BE2C (cell line): Measurements from ENCODE around the gene TNP1.

ENCODE experiments used
- DNase-seq: peaks from one replicate; pipeline ENCODE4 v3.0.0-alpha.2; 2020
- H3K27me3 ChIP-seq: fragments of 250-450 bp; sonication (Bioruptor Pico); 2 replicates; pipeline ENCODE4 v1.5.1; 2020; ENCODE audit warnings: mild to moderate bottlenecking
- H3K36me3 ChIP-seq: fragments of 250-450 bp; sonication (Bioruptor Pico); 2 replicates; pipeline ENCODE4 v1.5.1; 2020; ENCODE audit warnings: mild to moderate bottlenecking
- H3K4me1 ChIP-seq: fragments of 250-450 bp; sonication (Bioruptor Pico); 2 replicates; pipeline ENCODE4 v1.5.1; 2020
- H3K4me3 ChIP-seq: 2 replicates; pipeline ENCODE4 v1.5.1; 2011; ENCODE audit warnings: low read depth, low read length
- H3K9me3 ChIP-seq: fragments of 250-450 bp; sonication (Bioruptor Pico); 2 replicates; pipeline ENCODE4 v1.5.1; 2020
- TF ChIP-seq, protein P1 (sequence below): IDR thresholded peaks from 2 replicates; pipeline ENCODE4 v1.5.1; 2012; ENCODE audit warnings: mild to moderate bottlenecking, low read depth, low read length

Gene TNP1

GRCh38 chr2:216888081-216888480 lies 28.2 kb upstream of the TNP1 start:
- no peaks in the 10 kb centered on the region for H3K9me3 ChIP-seq
- TF ChIP-seq, protein P1, sequence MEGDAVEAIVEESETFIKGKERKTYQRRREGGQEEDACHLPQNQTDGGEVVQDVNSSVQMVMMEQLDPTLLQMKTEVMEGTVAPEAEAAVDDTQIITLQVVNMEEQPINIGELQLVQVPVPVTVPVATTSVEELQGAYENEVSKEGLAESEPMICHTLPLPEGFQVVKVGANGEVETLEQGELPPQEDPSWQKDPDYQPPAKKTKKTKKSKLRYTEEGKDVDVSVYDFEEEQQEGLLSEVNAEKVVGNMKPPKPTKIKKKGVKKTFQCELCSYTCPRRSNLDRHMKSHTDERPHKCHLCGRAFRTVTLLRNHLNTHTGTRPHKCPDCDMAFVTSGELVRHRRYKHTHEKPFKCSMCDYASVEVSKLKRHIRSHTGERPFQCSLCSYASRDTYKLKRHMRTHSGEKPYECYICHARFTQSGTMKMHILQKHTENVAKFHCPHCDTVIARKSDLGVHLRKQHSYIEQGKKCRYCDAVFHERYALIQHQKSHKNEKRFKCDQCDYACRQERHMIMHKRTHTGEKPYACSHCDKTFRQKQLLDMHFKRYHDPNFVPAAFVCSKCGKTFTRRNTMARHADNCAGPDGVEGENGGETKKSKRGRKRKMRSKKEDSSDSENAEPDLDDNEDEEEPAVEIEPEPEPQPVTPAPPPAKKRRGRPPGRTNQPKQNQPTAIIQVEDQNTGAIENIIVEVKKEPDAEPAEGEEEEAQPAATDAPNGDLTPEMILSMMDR: no peak
- H3K4me3 ChIP-seq: no peak overlapping the region
- H3K36me3 ChIP-seq: no peaks in the 10 kb centered on the region
- no peaks in the 10 kb centered on the region for H3K27me3 ChIP-seq
- peaks cover 2% of the 10 kb centered on the region; the same call in 1 of the 2 replicates for H3K4me1 ChIP-seq
- DNase-seq: no peak

GRCh38 chr2:216887138-216887537 lies 27.3 kb upstream of the TNP1 start:
- Histone ChIP-seq H3K4me3 (no peak overlapping the region), H3K9me3 (no peaks in the 10 kb centered on the region), H3K36me3 (no peaks in the 10 kb centered on the region), H3K4me1 (peaks cover 5% of the 10 kb centered on the region; the same call in 1 of the 2 replicates), H3K27me3 (no peaks in the 10 kb centered on the region)
- DNase-seq: no peak
- TF ChIP-seq, protein P1: no peak

DNA sequence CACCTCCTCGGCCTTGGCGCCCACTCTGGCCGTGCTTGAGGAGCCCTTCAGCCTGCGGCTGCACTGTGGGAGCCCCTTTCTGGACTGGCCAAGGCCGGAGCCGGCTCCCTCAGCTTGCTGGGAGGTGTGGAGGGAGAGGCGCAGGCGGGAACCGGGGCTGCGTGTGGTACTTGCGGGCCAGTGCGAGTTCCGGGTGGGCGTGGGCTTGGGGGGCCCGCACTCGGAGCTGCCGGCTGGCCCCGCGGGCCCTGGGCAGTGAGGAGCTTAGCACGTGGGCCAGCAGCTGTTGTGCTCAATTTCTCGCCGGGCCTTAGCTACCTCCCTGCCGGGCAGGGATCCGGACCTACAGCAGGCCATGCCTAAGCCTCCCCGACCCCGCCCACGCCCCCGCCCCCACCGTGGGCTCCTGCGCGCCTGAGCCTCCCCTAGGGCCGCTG lies 25.3 kb upstream of the TNP1 start:
- H3K9me3 ChIP-seq: no peaks in the 10 kb centered on the region
- TF ChIP-seq, protein P1: no peak
- H3K4me1 ChIP-seq: peaks cover 5% of the 10 kb centered on the region; the same call in 1 of the 2 replicates
- no peaks in the 10 kb centered on the region for H3K27me3 ChIP-seq
- no peak overlapping the region for H3K4me3 ChIP-seq
- no peak for DNase-seq
- no peaks in the 10 kb centered on the region for H3K36me3 ChIP-seq

- no peaks in the 10 kb centered on the region for H3K9me3 ChIP-seq
- H3K4me1 ChIP-seq: peaks cover 5% of the 10 kb centered on the region; the same call in 1 of the 2 replicates
- no peaks in the 10 kb centered on the region for H3K27me3 ChIP-seq
- no peak for DNase-seq
- H3K4me3 ChIP-seq: no peak overlapping the region
- TF ChIP-seq, protein P1: no peak
- no peaks in the 10 kb centered on the region for H3K36me3 ChIP-seq
Measured at GRCh38 chr2:216884347-216884746, 24.5 kb upstream of the TNP1 start.

GRCh38 chr2:216882876-216883275 lies 23.0 kb upstream of the TNP1 start:
- TF ChIP-seq, protein P1: no peak
- H3K27me3 ChIP-seq: no peaks in the 10 kb centered on the region
- peaks cover 5% of the 10 kb centered on the region; the same call in 1 of the 2 replicates for H3K4me1 ChIP-seq

GRCh38 chr2:216881411-216881810 lies 21.5 kb upstream of the TNP1 start:
- DNase-seq: no peak
- no peaks in the 10 kb centered on the region for H3K27me3 ChIP-seq
- no peak overlapping the region for H3K4me3 ChIP-seq
- TF ChIP-seq, protein P1: no peak
- H3K36me3 ChIP-seq: no peaks in the 10 kb centered on the region
- H3K4me1 ChIP-seq: peaks cover 5% of the 10 kb centered on the region; the same call in 1 of the 2 replicates
- H3K9me3 ChIP-seq: no peaks in the 10 kb centered on the region

More at GRCh38 chr2:216882876-216883275, 23.0 kb upstream of the TNP1 start:
- Histone ChIP-seq H3K9me3 (no peaks in the 10 kb centered on the region), H3K4me3 (no peak overlapping the region), H3K36me3 (no peaks in the 10 kb centered on the region)
- DNase-seq: peak; percentile 41
